Neuronal stem cell (in vitro differentiated cells): ENCODE results near the gene ANKRD17.

ENCODE experiments used
- DNase-seq: peaks from one replicate; pipeline ENCODE4 v3.0.0-alpha.2; 2013; ENCODE audit warnings: low spot score
- H2AFZ ChIP-seq: one replicate; pipeline ENCODE4 v1.6.1; 2013; ENCODE audit warnings: mild to moderate bottlenecking, low read length, inconsistent platforms
- H2AK5ac ChIP-seq: 2 replicates; pipeline ENCODE4 v1.6.1; 2013; ENCODE audit warnings: low read depth, mild to moderate bottlenecking, inconsistent platforms, low read length, moderate library complexity, mixed read lengths
- H2BK120ac ChIP-seq: 2 replicates; pipeline ENCODE4 v1.6.1; 2013; ENCODE audit warnings: low read depth, mild to moderate bottlenecking, inconsistent platforms, low read length, moderate library complexity, mixed read lengths
- H2BK12ac ChIP-seq: one replicate; pipeline ENCODE4 v1.6.1; 2013; ENCODE audit warnings: low read length, inconsistent platforms
- H2BK15ac ChIP-seq: 2 replicates; pipeline ENCODE4 v1.6.1; 2013; ENCODE audit warnings: mild to moderate bottlenecking, low read length, inconsistent platforms, mixed read lengths
- H2BK5ac ChIP-seq: one replicate; pipeline ENCODE4 v1.6.1; 2013; ENCODE audit warnings: inconsistent platforms, mild to moderate bottlenecking, low read length, moderate library complexity
- H3K14ac ChIP-seq: one replicate; pipeline ENCODE4 v1.6.1; 2013; ENCODE audit warnings: low read length, inconsistent platforms
- H3K18ac ChIP-seq: 2 replicates; pipeline ENCODE4 v1.6.1; 2013; ENCODE audit warnings: low read length, inconsistent platforms
- H3K23ac ChIP-seq: 2 replicates; pipeline ENCODE4 v1.6.1; 2013; ENCODE audit warnings: low read depth, mild to moderate bottlenecking, mixed read lengths, low read length, inconsistent platforms; ENCODE audit not compliant: poor library complexity
- H3K27ac ChIP-seq: replicated peaks from 3 replicates; pipeline ENCODE4 v1.5.1; 2013; ENCODE audit warnings: low read length, inconsistent platforms
- H3K27me3 ChIP-seq, 3 experiments: 2 replicates each; pipeline ENCODE4 v1.6.1; 2013; ENCODE audit warnings: low read length in 3 of 3, mild to moderate bottlenecking in 2 of 3, inconsistent platforms in 1 of 3, low read depth in 1 of 3, mixed read lengths in 1 of 3, moderate library complexity in 1 of 3; ENCODE audit not compliant: control insufficient read depth in 3 of 3, insufficient read depth in 3 of 3
- H3K36me3 ChIP-seq, 2 donors: replicated peaks in 1 of 2; 2 replicates each; pipeline ENCODE4 v1.6.1; 2013; ENCODE audit warnings: low read length in 2 of 2; ENCODE audit not compliant: control insufficient read depth in 2 of 2, insufficient read depth in 2 of 2
- H3K4ac ChIP-seq: 2 replicates; pipeline ENCODE4 v1.6.1; 2013; ENCODE audit warnings: inconsistent platforms, mild to moderate bottlenecking, low read length, moderate library complexity
- H3K4me1 ChIP-seq, 2 donors: 1 replicate in 1 of 2; 2 replicates in 1 of 2; pipeline ENCODE4 v1.6.1; 2013; ENCODE audit warnings: low read length in 2 of 2, low read depth in 1 of 2; ENCODE audit not compliant: control insufficient read depth in 2 of 2, insufficient read depth in 1 of 2
- H3K4me2 ChIP-seq: one replicate; pipeline ENCODE4 v1.6.1; 2013; ENCODE audit warnings: mild to moderate bottlenecking, low read length, inconsistent platforms; ENCODE audit not compliant: insufficient read depth, poor library complexity, severe bottlenecking
- H3K4me3 ChIP-seq, 2 donors: 2 replicates each; pipeline ENCODE4 v1.5.1; 2013; ENCODE audit warnings: low read length in 2 of 2, mild to moderate bottlenecking in 2 of 2, inconsistent platforms in 1 of 2, moderate library complexity in 1 of 2
- H3K79me1 ChIP-seq: one replicate; pipeline ENCODE4 v1.6.1; 2013; ENCODE audit warnings: low read depth, mild to moderate bottlenecking, inconsistent platforms, low read length, moderate library complexity
- H3K9ac ChIP-seq: one replicate; pipeline ENCODE4 v1.6.1; 2013; ENCODE audit warnings: mild to moderate bottlenecking, low read depth, low read length, inconsistent platforms; ENCODE audit not compliant: poor library complexity
- H3K9me3 ChIP-seq, 2 donors: replicated peaks in 1 of 2; 2 replicates each; pipeline versions ENCODE3 to v1.6.1; 2013; ENCODE audit warnings: low read length in 2 of 2, mild to moderate bottlenecking in 2 of 2, inconsistent platforms in 1 of 2, low read depth in 1 of 2, mixed read lengths in 1 of 2, moderate library complexity in 1 of 2; ENCODE audit not compliant: control insufficient read depth in 2 of 2, insufficient read depth in 1 of 2
- H4K8ac ChIP-seq: one replicate; pipeline ENCODE4 v1.6.1; 2013; ENCODE audit warnings: low read depth, mild to moderate bottlenecking, inconsistent platforms, low read length, moderate library complexity
- H4K91ac ChIP-seq: one replicate; pipeline ENCODE4 v1.6.1; 2013; ENCODE audit warnings: low read length, low read depth, mild to moderate bottlenecking, inconsistent platforms; ENCODE audit not compliant: poor library complexity
- WGBS, 2 donors: extraction: QIAGEN DNeasy Blood & Tissue Kit; methylation state at CpG; one replicate each; pipeline ENCODE4 v1.1.7; 2013; ENCODE audit warnings: missing lambda C conversion rate in 2 of 2, mixed read lengths in 1 of 2; ENCODE audit not compliant: insufficient read length in 2 of 2, insufficient replicate concordance in 1 of 2; ENCODE audit errors: extremely low coverage in 2 of 2; 5-methylcytosine and 5-hydroxymethylcytosine counted together

The ANKRD17 gene

GRCh38 chr4:73127839-73128453 is 130.7 kb downstream of the ANKRD17 start:
- no peaks in the 10 kb centered on the region for H3K9me3 ChIP-seq
- no peaks in the 10 kb centered on the region for H3K27me3 ChIP-seq
- no peak overlapping the region for H2AK5ac ChIP-seq
- H2BK12ac ChIP-seq: no peak overlapping the region
- H3K14ac ChIP-seq: no peak overlapping the region
- no peak overlapping the region for H2BK5ac ChIP-seq
- WGBS, 2 donors: no CpG with 5 or more reads among the region's 3 CpGs
- H2BK120ac ChIP-seq: no peak overlapping the region
- no peak overlapping the region for H2AFZ ChIP-seq
- no peak overlapping the region for H4K91ac ChIP-seq
- H3K4me3 ChIP-seq: no peak overlapping the region
- no peak overlapping the region for H3K23ac ChIP-seq
- H3K4me2 ChIP-seq: no peak overlapping the region
- peaks cover 8 to 97% of the 10 kb centered on the region in 2 donors for H3K36me3 ChIP-seq
- H3K4me1 ChIP-seq: no peaks in the 10 kb centered on the region
- no peak overlapping the region for H3K18ac ChIP-seq
- H3K79me1 ChIP-seq: no peaks in the 10 kb centered on the region
- no peak overlapping the region for H2BK15ac ChIP-seq
- no peak for DNase-seq
- no peak overlapping the region for H3K27ac ChIP-seq
- H3K9ac ChIP-seq: no peak overlapping the region
- H3K4ac ChIP-seq: no peak overlapping the region
- H4K8ac ChIP-seq: no peak overlapping the region

DNA sequence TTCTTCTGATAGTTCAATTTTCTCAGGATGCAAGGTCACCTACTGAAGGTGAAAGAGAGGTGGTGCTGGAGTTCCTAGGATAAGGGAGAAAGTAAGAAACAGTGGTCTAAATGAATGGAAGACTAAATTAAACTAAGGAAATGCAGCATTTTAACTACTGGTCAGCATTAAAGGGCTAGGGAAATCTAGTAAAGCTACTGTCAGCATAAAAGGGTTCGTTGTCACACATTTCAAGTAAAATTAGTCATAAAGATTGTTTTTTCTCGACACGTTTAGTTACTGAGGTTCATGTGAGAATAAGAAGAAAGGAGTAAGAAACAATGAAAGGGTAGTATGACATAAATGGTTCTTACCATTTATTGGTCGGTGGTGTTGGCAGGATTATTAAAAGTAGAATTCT is 149.1 kb downstream of the ANKRD17 start:
- Histone ChIP-seq H3K4me3 (no peak overlapping the region), H3K4me1 (no peaks in the 10 kb centered on the region), H3K9ac (no peak overlapping the region), H2BK15ac (no peak overlapping the region), H3K27me3 (no peaks in the 10 kb centered on the region), H3K36me3 (peaks cover 8 to 99% of the 10 kb centered on the region in 2 donors), H3K4me2 (no peak overlapping the region), H2AK5ac (no peak overlapping the region), H3K9me3 (no peaks in the 10 kb centered on the region), H2BK12ac (no peak overlapping the region), H3K14ac (no peak overlapping the region), H2AFZ (no peak overlapping the region), H4K91ac (no peak overlapping the region), H3K23ac (no peak overlapping the region), H3K4ac (no peak overlapping the region), H3K79me1 (no peaks in the 10 kb centered on the region), H2BK120ac (no peak overlapping the region), H4K8ac (no peak overlapping the region), H3K27ac (no peak overlapping the region), H2BK5ac (no peak overlapping the region), H3K18ac (no peak overlapping the region)
- DNase-seq: no peak
- WGBS, 2 donors: no CpG with 5 or more reads among the region's 4 CpGs

GRCh38 chr4:73104695-73105094 is 153.9 kb downstream of the ANKRD17 start:
- no peak overlapping the region for H3K4me2 ChIP-seq
- no peak overlapping the region for H2BK120ac ChIP-seq
- no peak overlapping the region for H4K91ac ChIP-seq
- H3K79me1 ChIP-seq: peaks cover 3% of the 10 kb centered on the region
- H2AFZ ChIP-seq: no peak overlapping the region
- H3K27ac ChIP-seq: no peak overlapping the region
- H3K4me1 ChIP-seq: peaks cover 0 to 2% of the 10 kb centered on the region in 2 donors
- no peak overlapping the region for H3K9ac ChIP-seq
- no peaks in the 10 kb centered on the region for H3K27me3 ChIP-seq
- H4K8ac ChIP-seq: no peak overlapping the region
- no peak overlapping the region for H2BK15ac ChIP-seq
- no peak overlapping the region for H3K23ac ChIP-seq
- H2BK5ac ChIP-seq: no peak overlapping the region
- no peak overlapping the region for H2BK12ac ChIP-seq
- no peak overlapping the region for H3K4me3 ChIP-seq
- H3K9me3 ChIP-seq: no peaks in the 10 kb centered on the region
- no peak for DNase-seq
- H2AK5ac ChIP-seq: no peak overlapping the region
- peaks cover 20 to 99% of the 10 kb centered on the region in 2 donors for H3K36me3 ChIP-seq
- no peak overlapping the region for H3K14ac ChIP-seq
- no peak overlapping the region for H3K18ac ChIP-seq
- WGBS, 2 donors: 100% methylated on average over 1 of the region's 5 CpGs; no CpG with 5 or more reads in 1 of the 2 donors
- H3K4ac ChIP-seq: no peak overlapping the region

DNA sequence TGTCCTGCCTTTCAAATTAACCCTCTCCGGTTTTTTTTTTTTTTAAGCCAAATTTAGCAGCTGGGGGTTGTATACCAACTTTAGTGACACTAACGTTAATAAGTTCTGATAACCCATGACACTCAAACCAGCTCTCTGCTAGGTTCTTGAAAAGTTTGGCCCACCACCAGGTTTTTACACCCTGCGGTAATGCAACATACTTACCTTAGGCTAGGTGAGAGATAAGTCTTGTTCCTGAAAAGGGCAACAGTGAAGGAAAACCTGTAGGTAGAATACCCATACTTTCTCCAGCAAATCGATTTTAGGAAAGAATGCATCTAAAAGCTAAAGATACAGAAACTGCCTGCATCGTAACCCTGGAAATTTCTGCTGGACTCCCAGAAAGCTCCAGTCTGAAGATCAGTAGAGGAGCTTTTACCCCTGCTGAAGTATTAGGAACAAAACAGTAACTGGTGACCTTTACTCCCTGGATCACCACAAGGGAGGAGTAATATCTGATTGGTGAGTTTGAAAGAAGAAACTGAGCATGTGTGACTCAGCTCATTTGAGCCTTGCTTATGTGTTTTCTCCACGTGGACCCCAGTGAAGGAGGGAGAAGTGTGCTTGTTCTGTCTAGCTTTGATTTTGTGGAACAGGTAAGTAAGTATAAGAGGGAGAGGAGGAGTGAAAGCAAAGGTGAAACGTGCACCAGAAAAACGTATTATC is 154.6 kb downstream of the ANKRD17 start:
- Histone ChIP-seq H4K91ac (no peak overlapping the region), H4K8ac (no peak overlapping the region), H3K9me3 (no peaks in the 10 kb centered on the region), H3K4me1 (peaks cover 0 to 2% of the 10 kb centered on the region in 2 donors), H3K9ac (no peak overlapping the region), H2BK5ac (no peak overlapping the region), H3K4me3 (no peak overlapping the region), H3K79me1 (peaks cover 4% of the 10 kb centered on the region), H2AK5ac (no peak overlapping the region), H3K27me3 (no peaks in the 10 kb centered on the region), H2BK120ac (no peak overlapping the region), H2BK15ac (no peak overlapping the region), H2BK12ac (no peak overlapping the region), H3K36me3 (peaks cover 22 to 99% of the 10 kb centered on the region in 2 donors), H3K4me2 (no peak overlapping the region), H2AFZ (no peak overlapping the region), H3K4ac (no peak overlapping the region), H3K27ac (no peak overlapping the region), H3K18ac (no peak overlapping the region), H3K23ac (no peak overlapping the region), H3K14ac (no peak overlapping the region)
- no CpG with 5 or more reads among the region's 8 CpGs for WGBS, 2 donors
- no peak for DNase-seq
